ENCODE measurements around the gene CPM. TPM values are rescaled to one million over a fixed set of nuclear protein-coding genes. Genes with fewer than 3 reads are reported as not detected.
A peak's percentile ranks its signal among the peaks of the same experiment; 100 is the strongest.
"Not testable (repeated sequence)": the region's sequence is repeated elsewhere in the genome, so short reads cannot be mapped to it uniquely, and the experiment has no call there.

Gene CPM
- total RNA-seq, 1 experiment from 2014 or later = 18.0 TPM

GRCh38 chr12:68808388-68809189 lies 124.4 kb downstream of the CPM start:
- in situ Hi-C loops (cut with HindIII; ENCODE audit: low pct_unique_long_range_greater_than_20kb, low sequenced_read_pairs) = no loop called here
- peak; percentile 95 for DNase-seq (ENCODE audit: low read depth)

GRCh38 chr12:68807576-68808387 lies 125.2 kb downstream of the CPM start, which contains the start of gene MDM2:
Gene MDM2, plus strand, starts transcription at chr12:68808177. Its CDS starts 301 bp downstream, at chr12:68808478.
- in situ Hi-C loops (cut with HindIII; ENCODE audit: low pct_unique_long_range_greater_than_20kb, low sequenced_read_pairs) = no loop called here
- peak; percentile 99 for DNase-seq (ENCODE audit: low read depth)

DNA sequence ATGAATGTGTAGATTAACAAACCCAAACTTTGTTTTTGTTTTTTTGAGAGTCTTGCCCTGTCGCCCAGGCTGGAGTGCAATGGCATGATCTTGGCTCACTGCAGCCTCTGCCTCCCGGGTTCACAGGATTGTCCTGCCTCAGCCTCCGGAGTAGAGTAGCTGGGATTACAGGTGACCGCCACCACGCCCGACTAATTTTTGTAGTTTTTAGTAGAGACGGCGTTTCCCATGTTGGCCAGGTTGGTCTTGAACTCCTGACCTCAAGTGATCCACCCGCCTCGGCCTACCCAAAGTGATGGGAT lies 125.7 kb downstream of the CPM start:
- DNase-seq (ENCODE audit: low read depth); in situ Hi-C loops (cut with HindIII; ENCODE audit: low pct_unique_long_range_greater_than_20kb, low sequenced_read_pairs): not testable (repeated sequence)

DNA sequence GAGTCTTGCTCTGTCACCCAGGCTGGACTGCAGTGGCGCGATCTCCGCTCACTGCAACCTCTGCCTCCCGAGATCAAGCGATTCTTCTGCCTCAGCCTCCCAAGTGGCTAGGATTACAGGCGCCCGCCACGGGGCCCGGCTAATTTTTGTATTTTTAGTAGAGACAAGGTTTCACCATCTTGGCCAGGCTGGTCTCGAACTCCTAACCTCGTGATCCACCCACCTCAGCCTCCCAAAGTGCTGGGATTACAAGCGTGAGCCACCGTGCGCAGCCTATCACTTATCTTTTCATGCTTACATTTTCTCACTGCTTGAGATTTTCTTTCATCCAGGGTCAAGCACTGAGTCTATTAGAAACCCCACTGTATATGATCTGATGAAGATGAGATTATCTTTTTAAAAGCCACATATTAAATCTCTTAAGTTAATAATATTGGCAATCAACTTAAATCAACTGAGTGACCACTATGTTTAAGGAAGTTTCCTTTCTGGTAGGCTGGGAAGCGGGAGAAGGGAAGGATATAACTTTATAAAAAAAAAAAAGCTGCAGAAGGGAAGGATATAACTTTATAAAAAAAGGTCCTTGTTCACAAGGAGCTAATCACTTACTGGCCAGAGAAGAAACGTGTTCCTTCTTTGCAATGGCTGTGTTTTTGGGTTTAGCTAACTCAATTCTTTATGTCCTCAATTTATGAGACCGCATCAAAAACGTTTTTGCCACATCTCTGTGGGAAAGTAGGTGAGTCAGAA lies 126.3 kb downstream of the CPM start:
- no peak for DNase-seq (ENCODE audit: low read depth)
- in situ Hi-C loops (cut with HindIII; ENCODE audit: low pct_unique_long_range_greater_than_20kb, low sequenced_read_pairs) = no loop called here

GRCh38 chr12:68805592-68806120 lies 127.3 kb downstream of the CPM start:
- DNase-seq (ENCODE audit: low read depth) = no peak
- in situ Hi-C loops (cut with HindIII; ENCODE audit: low pct_unique_long_range_greater_than_20kb, low sequenced_read_pairs) = no loop called here

DNA sequence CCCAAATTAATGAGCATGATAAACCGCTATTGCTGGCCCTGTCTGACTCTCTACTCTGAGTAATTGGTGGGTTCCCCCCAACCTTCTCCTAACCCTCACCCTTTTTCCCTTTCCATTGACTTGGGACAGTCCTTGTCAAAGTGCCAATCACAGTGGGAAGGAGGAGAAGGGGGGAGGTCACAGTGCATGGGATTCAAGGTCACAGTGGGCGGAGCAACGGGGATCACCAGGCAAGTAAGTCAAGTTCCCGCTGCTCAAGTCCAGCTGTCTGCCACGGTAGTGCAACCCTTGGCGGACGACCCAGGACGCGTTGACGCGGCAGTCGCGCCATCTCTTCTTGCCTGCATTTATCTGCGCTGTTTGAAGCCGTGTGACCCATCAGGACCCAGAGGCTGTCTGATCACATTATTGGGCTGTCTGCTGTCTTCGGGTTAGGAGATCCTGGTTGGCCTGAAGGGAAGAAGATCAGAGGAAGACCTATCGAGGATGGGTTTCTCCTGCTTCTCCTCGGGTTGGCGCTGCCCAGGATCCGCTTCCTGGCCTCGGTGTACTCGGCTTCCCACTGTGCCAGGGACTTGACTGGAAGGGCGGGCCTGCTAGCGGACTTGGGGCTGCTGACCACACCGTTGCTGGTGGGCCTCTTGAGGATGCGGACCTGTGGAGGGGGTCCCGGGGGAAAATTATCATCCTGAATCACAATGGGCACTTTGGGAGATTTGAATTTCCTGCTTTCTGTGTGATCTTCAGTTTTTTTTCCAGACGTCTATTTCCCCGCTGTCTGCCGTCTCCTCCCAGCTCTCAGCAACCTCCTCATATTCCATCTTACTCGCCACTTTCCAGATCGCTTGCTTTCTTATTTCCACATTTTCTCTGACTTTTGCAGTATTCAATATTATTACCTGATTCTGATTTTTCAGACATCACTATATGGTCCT lies 128.0 kb downstream of the CPM start:
- in situ Hi-C loops (cut with HindIII; ENCODE audit: low pct_unique_long_range_greater_than_20kb, low sequenced_read_pairs) = no loop called here
- DNase-seq (ENCODE audit: low read depth) = no peak

DNA sequence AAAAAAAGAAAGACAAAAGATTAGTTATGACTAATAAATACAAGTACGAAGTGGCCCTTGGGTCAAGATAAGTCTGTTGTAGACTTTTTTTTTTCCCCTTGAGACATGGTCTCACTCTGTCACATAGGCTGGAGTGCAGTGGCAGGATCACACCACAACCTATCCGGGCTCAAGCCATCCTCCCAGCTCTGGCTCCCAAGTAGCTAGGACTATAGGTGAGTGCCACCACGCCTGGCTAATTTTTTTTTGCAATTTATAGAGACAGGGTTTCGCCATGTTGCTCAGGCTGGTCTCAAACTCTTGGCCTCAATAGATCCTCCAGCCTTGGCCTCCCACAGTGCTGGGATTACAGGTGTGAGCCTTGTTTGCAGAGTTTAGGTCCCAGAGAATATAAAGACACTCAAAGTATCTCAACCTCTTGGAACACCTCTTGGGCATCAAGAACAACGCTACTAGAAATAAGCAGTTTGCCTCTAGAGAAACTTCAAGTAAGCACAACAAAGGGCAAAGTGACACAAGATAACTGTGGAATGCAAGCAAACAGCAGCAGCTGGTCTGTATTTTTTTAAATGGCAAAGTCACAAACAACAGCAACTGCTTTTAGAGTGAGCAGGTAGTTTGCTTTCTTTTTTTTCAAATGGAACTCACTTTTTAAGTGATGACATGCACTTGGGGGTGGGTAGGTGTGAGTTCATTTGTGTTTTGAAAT lies 128.9 kb downstream of the CPM start:
- in situ Hi-C loops (cut with HindIII; ENCODE audit: low pct_unique_long_range_greater_than_20kb, low sequenced_read_pairs) = no loop called here
- no peak for DNase-seq (ENCODE audit: low read depth)

DNA sequence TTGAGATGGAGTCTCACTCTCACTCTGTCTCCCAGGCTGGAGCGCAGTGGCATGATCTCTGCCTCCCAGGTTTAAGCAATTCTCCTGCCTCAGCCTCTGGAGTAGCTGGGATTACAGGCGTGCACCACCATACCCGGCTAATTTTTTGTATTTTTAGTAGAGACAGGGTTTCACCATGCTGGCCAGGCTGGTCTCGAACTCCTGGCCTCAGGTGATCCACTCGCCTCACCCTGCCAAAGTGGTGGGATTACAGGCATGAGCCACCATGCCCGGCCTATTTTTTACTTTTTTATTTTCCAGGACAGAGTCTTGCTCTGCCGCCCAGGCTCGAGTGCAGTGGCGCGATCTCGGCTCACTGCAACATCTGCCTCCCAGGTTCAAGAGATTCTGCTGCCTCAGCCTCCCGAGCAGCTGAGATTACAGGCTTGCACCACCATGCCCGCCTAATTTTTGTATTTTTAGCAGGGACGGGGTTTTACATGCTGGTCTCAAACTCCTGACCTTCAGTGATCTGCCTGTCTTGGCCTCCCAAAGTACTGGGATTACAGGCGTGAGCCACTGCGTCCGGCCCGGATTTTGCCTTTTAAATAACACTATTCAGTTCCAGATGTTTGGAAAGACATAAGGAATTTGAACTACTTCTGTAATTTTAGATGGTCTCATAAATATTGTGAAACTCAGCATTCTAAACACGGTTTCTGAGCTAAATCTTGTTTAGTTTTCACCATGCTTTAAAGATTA lies 129.9 kb downstream of the CPM start:
- in situ Hi-C loops (cut with HindIII; ENCODE audit: low pct_unique_long_range_greater_than_20kb, low sequenced_read_pairs); DNase-seq (ENCODE audit: low read depth): not testable (repeated sequence)

DNA sequence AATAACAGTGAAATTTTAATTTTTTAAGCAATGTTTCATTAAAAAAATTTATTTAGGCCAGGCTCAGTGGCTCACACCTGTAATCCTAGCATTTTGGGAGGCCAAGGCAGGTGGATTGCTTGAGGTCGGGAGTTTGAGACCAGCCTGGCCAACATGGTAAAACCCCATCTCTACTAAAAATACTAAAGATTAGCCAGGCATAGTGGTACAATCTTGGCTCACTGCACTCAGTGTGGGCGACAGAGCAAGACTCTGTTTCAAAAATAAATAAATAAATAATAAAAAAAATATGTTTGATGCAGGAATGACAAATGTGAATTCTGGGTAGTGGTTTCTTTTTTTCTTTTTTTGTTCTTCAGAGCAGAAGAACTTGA lies 130.6 kb downstream of the CPM start:
- in situ Hi-C loops (cut with HindIII; ENCODE audit: low pct_unique_long_range_greater_than_20kb, low sequenced_read_pairs) = not testable (repeated sequence)

More for the DNA sequence above, 130.6 kb downstream of the CPM start:
- DNase-seq (ENCODE audit: low read depth) = not testable (repeated sequence)

Other genes starting within 250 kb of the CPM start
- 93.5 and 111 TPM in 2 replicates for gene NUP107, start 246.2 kb downstream of the CPM start, total RNA-seq (2014; rRNA removed; shearing (Covaris generic); ENCODE audit: low replicate concordance)
- 8.3 and 17.5 TPM in 2 replicates for gene SLC35E3, start 187.0 kb downstream of the CPM start, total RNA-seq (2014; rRNA removed; shearing (Covaris generic); ENCODE audit: low replicate concordance)
- gene MDM2, start 125.0 kb downstream of the CPM start, total RNA-seq (2014; rRNA removed; shearing (Covaris generic); ENCODE audit: low replicate concordance) = 54.8 and 96.3 TPM in 2 replicates